BJ (cell line): ENCODE data around the gene SND1. TPM values are rescaled to one million over a fixed set of nuclear protein-coding genes. Genes with fewer than 3 reads are reported as not detected.

Source experiments
- CTCF ChIA-PET: fragments of 350-600 bp; formaldehyde crosslinking; extraction: SDS; loops from one replicate; lab custom pipeline; 2021; ENCODE audit warnings: antibody characterized with exemption, inconsistent platforms; lab: Yijun Ruan, JAX
- POLR2A ChIA-PET: fragments of 300-600 bp; sonication (Branson Sonifier 250); formaldehyde crosslinking; extraction: SDS; loops from one replicate; lab custom pipeline; 2021; ENCODE audit warnings: antibody characterized with exemption; lab: Charles Lee
- DNase-seq: peaks from one replicate; pipeline ENCODE4 v3.0.0-alpha.2; 2011; ENCODE audit warnings: low read depth
- H3K27me3 ChIP-seq: 2 replicates; pipeline ENCODE4 v1.6.0; 2011; ENCODE audit warnings: low read length; ENCODE audit not compliant: control insufficient read depth, insufficient read depth
- H3K36me3 ChIP-seq: 2 replicates; pipeline ENCODE4 v1.5.1; 2011; ENCODE audit warnings: low read length; ENCODE audit not compliant: control insufficient read depth, insufficient read depth
- H3K4me3 ChIP-seq: 2 replicates; pipeline ENCODE4 v1.5.1; 2011; ENCODE audit warnings: low read depth, mild to moderate bottlenecking, control low read depth, low read length
- polyA plus RNA-seq: library from polyadenylated mRNA; depleted of rRNA; stranded (reverse); fragments of >200 nt; gene quantifications from 2 replicates; pipeline ENCODE4 v1.2.3, GENCODE V29; 2011
- TF ChIP-seq, protein P1 (sequence below): IDR thresholded peaks from 2 replicates; pipeline ENCODE4 v1.5.1; 2011; ENCODE audit warnings: low read depth, mild to moderate bottlenecking, control low read depth, inconsistent platforms, low read length, moderate library complexity; ENCODE audit not compliant: insufficient read depth

Gene SND1
- polyA plus RNA-seq, 1 experiment = 203 TPM

DNA sequence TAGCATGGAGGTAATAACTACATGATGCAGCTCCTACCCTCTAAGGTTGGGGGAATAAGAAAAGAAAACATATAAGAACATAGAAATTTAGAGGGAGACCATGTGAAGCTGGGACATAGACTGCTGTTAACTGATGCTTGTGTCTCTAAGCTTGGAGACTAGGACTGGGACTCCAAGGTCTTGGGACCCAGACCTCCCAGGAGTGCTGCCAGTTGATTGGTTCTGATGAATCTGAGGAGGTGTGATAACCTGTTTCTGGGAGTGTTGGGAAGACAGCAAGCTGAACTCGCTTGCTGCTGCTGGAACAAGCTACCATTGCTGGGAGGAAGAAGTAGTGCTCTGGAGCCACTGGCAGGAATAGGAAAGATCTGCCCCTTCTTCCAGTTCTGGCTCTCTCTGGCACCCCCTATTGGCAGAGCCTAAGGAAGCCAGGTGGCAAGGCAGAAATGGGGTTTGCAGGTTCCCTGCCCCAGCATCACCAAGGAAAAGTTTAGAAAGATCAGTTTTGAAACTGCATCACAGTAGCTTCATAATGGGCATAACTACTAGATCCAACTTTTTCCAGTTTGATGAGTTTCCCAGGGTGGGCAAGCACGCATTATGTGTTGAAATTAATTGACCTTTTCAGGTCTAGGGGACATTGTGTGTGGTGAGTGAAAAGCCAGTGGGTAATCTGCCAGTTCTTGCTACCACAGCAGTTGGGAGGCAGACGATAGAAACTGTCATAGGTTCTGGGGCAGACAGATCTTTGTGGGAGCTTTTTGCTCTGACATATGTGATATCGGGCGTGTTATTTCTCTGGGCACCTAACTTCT, 140.7 kb downstream of the SND1 start:
- TF ChIP-seq, protein P1, sequence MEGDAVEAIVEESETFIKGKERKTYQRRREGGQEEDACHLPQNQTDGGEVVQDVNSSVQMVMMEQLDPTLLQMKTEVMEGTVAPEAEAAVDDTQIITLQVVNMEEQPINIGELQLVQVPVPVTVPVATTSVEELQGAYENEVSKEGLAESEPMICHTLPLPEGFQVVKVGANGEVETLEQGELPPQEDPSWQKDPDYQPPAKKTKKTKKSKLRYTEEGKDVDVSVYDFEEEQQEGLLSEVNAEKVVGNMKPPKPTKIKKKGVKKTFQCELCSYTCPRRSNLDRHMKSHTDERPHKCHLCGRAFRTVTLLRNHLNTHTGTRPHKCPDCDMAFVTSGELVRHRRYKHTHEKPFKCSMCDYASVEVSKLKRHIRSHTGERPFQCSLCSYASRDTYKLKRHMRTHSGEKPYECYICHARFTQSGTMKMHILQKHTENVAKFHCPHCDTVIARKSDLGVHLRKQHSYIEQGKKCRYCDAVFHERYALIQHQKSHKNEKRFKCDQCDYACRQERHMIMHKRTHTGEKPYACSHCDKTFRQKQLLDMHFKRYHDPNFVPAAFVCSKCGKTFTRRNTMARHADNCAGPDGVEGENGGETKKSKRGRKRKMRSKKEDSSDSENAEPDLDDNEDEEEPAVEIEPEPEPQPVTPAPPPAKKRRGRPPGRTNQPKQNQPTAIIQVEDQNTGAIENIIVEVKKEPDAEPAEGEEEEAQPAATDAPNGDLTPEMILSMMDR = peak; percentile 48
- Histone ChIP-seq H3K36me3 (no peaks in the 10 kb centered on the region), H3K4me3 (no peak overlapping the region), H3K27me3 (no peaks in the 10 kb centered on the region)
- CTCF ChIA-PET = interaction anchor here (0.7 to 2.4 kb wide), 11 partner anchors 10 to 276 kb away, joined by 3 to 9 read pairs (median 3); no protein-coding TSS in a partner anchor
- no peak for DNase-seq
- POLR2A ChIA-PET = no interaction called here

DNA sequence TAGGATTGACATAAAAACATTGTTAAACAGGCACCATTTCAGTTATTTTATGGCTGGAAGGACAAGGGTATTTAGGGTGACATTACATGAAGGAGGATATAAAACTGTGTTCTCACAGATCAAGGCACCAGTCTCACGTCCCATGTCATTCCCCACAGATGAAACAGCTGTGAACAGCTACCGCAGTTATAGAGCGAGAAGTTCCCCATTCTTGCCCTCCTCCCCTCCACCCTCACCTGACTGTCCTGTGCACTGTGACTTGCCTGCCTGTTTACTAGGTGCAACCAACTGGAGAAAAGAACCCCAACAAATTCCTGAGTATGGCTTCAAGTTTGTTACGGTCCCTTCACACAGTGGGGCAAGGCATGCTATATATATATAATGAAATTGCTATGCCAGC, 141.6 kb downstream of the SND1 start:
- ChIA-PET POLR2A (no interaction called here), CTCF (interaction anchor here (1.0 to 2.4 kb wide), 6 partner anchors 19 to 86 kb away, joined by 3 to 9 read pairs (median 3); no protein-coding TSS in a partner anchor)
- TF ChIP-seq, protein P1 = no peak
- no peaks in the 10 kb centered on the region for H3K36me3 ChIP-seq
- DNase-seq = no peak
- no peaks in the 10 kb centered on the region for H3K27me3 ChIP-seq
- H3K4me3 ChIP-seq = no peak overlapping the region

DNA sequence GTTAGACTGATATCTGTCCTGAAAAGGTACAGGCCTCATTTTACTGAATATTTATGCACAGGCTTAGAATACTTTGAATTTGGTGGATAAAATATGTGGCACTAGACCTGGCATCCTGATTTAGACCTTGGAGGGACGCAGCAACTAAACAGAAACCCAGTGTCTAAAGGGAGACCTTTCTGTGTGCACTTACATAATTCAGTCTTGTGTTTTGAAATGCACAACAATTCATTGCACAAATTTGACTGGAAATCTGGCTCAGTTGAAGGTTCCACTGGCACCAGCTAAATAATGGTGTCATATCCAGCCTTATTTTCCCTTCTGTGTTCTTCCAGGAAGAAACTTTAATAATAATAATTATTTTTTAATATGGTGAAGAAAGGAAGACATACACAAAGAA, 142.1 kb downstream of the SND1 start:
- ChIA-PET CTCF (interaction anchor here (1.3 kb wide), 1 partner anchor 29 kb away, joined by 3 read pairs; no protein-coding TSS in a partner anchor), POLR2A (no interaction called here)
- TF ChIP-seq, protein P1 = no peak
- no peaks in the 10 kb centered on the region for H3K36me3 ChIP-seq
- no peak for DNase-seq
- no peaks in the 10 kb centered on the region for H3K27me3 ChIP-seq
- no peak overlapping the region for H3K4me3 ChIP-seq

DNA sequence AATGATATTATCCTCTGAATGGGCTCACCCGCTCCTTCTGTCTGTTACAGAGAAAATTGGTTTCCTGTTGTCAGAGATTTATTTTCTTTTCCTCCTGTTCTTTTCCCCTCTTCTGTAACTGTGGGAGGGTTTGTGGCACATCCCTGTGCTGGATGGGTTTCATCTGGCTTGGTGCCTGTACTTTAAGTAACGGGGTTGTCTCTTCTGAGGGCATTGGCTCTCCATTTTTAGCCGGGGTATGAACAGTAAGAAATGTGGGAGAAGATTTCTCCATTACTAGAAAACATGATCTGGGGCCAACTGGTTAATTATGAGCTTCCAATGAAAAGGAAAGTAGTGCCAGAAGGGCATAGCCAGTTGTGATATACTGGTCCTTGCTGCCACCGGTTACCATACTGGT, 142.6 kb downstream of the SND1 start:
- no peaks in the 10 kb centered on the region for H3K36me3 ChIP-seq
- ChIA-PET CTCF (no interaction called here), POLR2A (no interaction called here)
- no peak overlapping the region for H3K4me3 ChIP-seq
- DNase-seq = no peak
- H3K27me3 ChIP-seq = no peaks in the 10 kb centered on the region
- TF ChIP-seq, protein P1 = no peak

DNA sequence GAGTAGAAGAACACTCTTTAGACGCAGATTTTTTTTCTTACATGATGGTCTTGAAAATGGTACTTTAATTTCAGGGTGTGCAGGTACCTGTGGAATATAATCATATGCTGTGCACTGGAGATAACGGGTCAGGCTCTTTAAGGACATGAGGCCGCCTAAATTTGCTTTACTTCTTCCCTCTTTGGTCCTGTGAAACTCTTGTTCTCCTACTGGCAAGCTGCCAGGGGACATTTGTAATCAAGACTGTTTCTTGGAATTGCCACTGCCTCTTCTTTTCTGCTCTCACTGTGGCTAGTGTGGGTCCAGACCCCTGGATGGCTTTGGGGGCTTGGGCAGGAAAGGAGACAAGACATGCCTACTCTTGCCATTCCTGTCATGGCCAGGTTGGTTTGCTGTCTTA, 146.0 kb downstream of the SND1 start:
- no peak overlapping the region for H3K4me3 ChIP-seq
- CTCF ChIA-PET = interaction anchor here (0.8 kb wide), 1 partner anchor 12 kb away, joined by 3 read pairs; no protein-coding TSS in a partner anchor
- H3K36me3 ChIP-seq = no peaks in the 10 kb centered on the region
- TF ChIP-seq, protein P1 = no peak
- no peak for DNase-seq
- H3K27me3 ChIP-seq = no peaks in the 10 kb centered on the region
- POLR2A ChIA-PET = no interaction called here
